PC-3 (cell line): ENCODE measurements around the gene NR1H4. TPM values are rescaled to one million over a fixed set of nuclear protein-coding genes. Genes with fewer than 3 reads are reported as not detected.
"Not testable (repeated sequence)": the region's sequence is repeated elsewhere in the genome, so short reads cannot be mapped to it uniquely, and the experiment has no call there.

Experiments
- ATAC-seq: fragments of 200-7000 bp; cut with Tn5 transposase; 2 replicates; pipeline ENCODE4 v1.9.1; 2020; ENCODE audit warnings: mild to moderate bottlenecking, moderate library complexity
- BruUV-seq: library from RNA; stranded (reverse); fragments of 400-500 nt; replicated peaks from 2 replicates; lab custom pipeline; 2021; lab: Mats Ljungman, UMichigan
- CTCF ChIA-PET: fragments of 300-600 bp; sonication (Branson Sonifier 250); formaldehyde crosslinking; loops from one replicate; lab custom pipeline; 2022; ENCODE audit warnings: antibody characterized with exemption; lab: Charles Lee
- POLR2A ChIA-PET: fragments of 300-600 bp; sonication (Branson Sonifier 250); formaldehyde crosslinking; loops from one replicate; lab custom pipeline; 2022; ENCODE audit warnings: antibody characterized with exemption; ENCODE audit not compliant: unreplicated experiment; lab: Charles Lee
- DNase-seq: peaks from one replicate; pipeline ENCODE4 v3.0.0-alpha.2; 2015
- H2AFZ ChIP-seq: fragments of 300-600 bp; sonication (generic); 2 replicates; pipeline ENCODE4 v1.6.0; 2016; ENCODE audit warnings: antibody characterized with exemption, low read length
- H3F3A ChIP-seq: fragments of 300-600 bp; sonication (generic); one replicate; pipeline ENCODE4 v1.6.0; 2017; ENCODE audit warnings: antibody characterized with exemption, low read length, control low read depth, mild to moderate bottlenecking; ENCODE audit not compliant: unreplicated experiment
- H3K27ac ChIP-seq: fragments of 300-600 bp; sonication (generic); 2 replicates; pipeline ENCODE4 v1.5.1; 2016; ENCODE audit warnings: mild to moderate bottlenecking, low read length
- H3K27me3 ChIP-seq: fragments of 300-600 bp; sonication (generic); 2 replicates; pipeline ENCODE4 v1.6.1; 2016; ENCODE audit warnings: low read length, mixed read lengths
- H3K36me3 ChIP-seq: fragments of 300-600 bp; sonication (generic); 2 replicates; pipeline ENCODE4 v1.6.1; 2016; ENCODE audit warnings: low read depth, mixed run types, low read length, mixed read lengths
- H3K4me1 ChIP-seq: fragments of 300-600 bp; sonication (generic); 2 replicates; pipeline ENCODE4 v1.5.1; 2016; ENCODE audit warnings: low read length; ENCODE audit not compliant: insufficient read depth
- H3K4me2 ChIP-seq: fragments of 300-600 bp; sonication (generic); 2 replicates; pipeline ENCODE4 v1.6.0; 2016; ENCODE audit warnings: low read length
- H3K4me3 ChIP-seq: fragments of 300-600 bp; sonication (generic); 2 replicates; pipeline ENCODE4 v1.5.1; 2016; ENCODE audit warnings: mild to moderate bottlenecking, low read length, mixed read lengths
- H3K79me2 ChIP-seq: fragments of 300-600 bp; sonication (generic); 2 replicates; pipeline ENCODE4 v1.6.1; 2017; ENCODE audit warnings: low read length, mixed read lengths
- H3K9ac ChIP-seq: fragments of 300-600 bp; sonication (generic); 2 replicates; pipeline ENCODE4 v1.6.0; 2016; ENCODE audit warnings: mild to moderate bottlenecking, low read length
- H3K9me2 ChIP-seq: fragments of 300-600 bp; sonication (generic); replicated peaks from 2 replicates; pipeline ENCODE4 v1.6.1; 2016; ENCODE audit warnings: mixed run types, low read length, mixed read lengths
- H3K9me3 ChIP-seq: fragments of 300-600 bp; sonication (generic); 2 replicates; pipeline ENCODE4 v1.6.1; 2016; ENCODE audit warnings: low read length, mixed read lengths
- H4K20me1 ChIP-seq: fragments of 300-600 bp; sonication (generic); 2 replicates; pipeline ENCODE4 v1.6.1; 2016; ENCODE audit warnings: low read length, mixed read lengths
- CTCF ChIP-seq: fragments of 300-600 bp; sonication (generic); conservative IDR thresholded peaks from 2 replicates; pipeline ENCODE4 v1.5.1; 2017; ENCODE audit warnings: antibody characterized with exemption, low read depth, mild to moderate bottlenecking, low read length
- EZH2 ChIP-seq: fragments of 300-600 bp; sonication (generic); IDR thresholded peaks from one replicate; pipeline ENCODE4 v1.6.1; 2017; ENCODE audit warnings: antibody characterized with exemption, mild to moderate bottlenecking, low read length; ENCODE audit not compliant: unreplicated experiment
- EZH2phosphoT487 ChIP-seq: fragments of 300-600 bp; sonication (generic); IDR thresholded peaks from 2 replicates; pipeline ENCODE4 v1.6.1; 2018; ENCODE audit warnings: mild to moderate bottlenecking, antibody characterized with exemption, low read length, borderline replicate concordance
- intact Hi-C: fragments of 100-400 bp; cut with micrococcal nuclease; formaldehyde crosslinking; loops from 2 replicates; pipeline ENCODE4 v1.9.0; 2023
- total RNA-seq: library from RNA; depleted of rRNA; stranded (reverse); fragments of >200 nt; gene quantifications from 2 replicates; pipeline ENCODE4 v1.2.3, GENCODE V29; 2014

The NR1H4 gene
- total RNA-seq, 1 experiment from 2014 or later = not detected

- no peak for DNase-seq
- no peaks in the 10 kb centered on the region for H3K4me1 ChIP-seq
- H3K27me3 ChIP-seq = no peaks in the 10 kb centered on the region
- H4K20me1 ChIP-seq = no peaks in the 10 kb centered on the region
- no peak overlapping the region for H3K9ac ChIP-seq
- intact Hi-C loops = no loop called here
- H3K36me3 ChIP-seq = peaks cover 4% of the 10 kb centered on the region; the same call in 1 of the 2 replicates
- ATAC-seq = no peak
- ChIA-PET POLR2A (no interaction called here), CTCF (no interaction called here)
- no TSS peak for BruUV-seq
- H3K27ac ChIP-seq = no peak overlapping the region
- no peaks in the 10 kb centered on the region for H3K9me3 ChIP-seq
- no peaks in the 10 kb centered on the region for H3F3A ChIP-seq
- H3K9me2 ChIP-seq = no peaks in the 10 kb centered on the region
- no peaks in the 10 kb centered on the region for H3K79me2 ChIP-seq
- H3K4me2 ChIP-seq = no peak overlapping the region
- TF ChIP-seq CTCF (no peak), EZH2 (no peak), EZH2phosphoT487 (no peak)
- H2AFZ ChIP-seq = no peak overlapping the region
- no peak overlapping the region for H3K4me3 ChIP-seq
Measured at GRCh38 chr12:100601626-100602025, 128.0 kb downstream of the NR1H4 start.

- H3K4me3 ChIP-seq, H3K79me2 ChIP-seq, H3K9me3 ChIP-seq, H3F3A ChIP-seq, intact Hi-C loops, H3K27ac ChIP-seq, POLR2A ChIA-PET, H4K20me1 ChIP-seq, H3K9me2 ChIP-seq, H3K4me1 ChIP-seq, BruUV-seq, CTCF ChIA-PET, H3K9ac ChIP-seq, H2AFZ ChIP-seq, H3K27me3 ChIP-seq, H3K4me2 ChIP-seq, H3K36me3 ChIP-seq, DNase-seq, ATAC-seq: not testable (repeated sequence)
Measured at GRCh38 chr12:100602997-100603396, 129.3 kb downstream of the NR1H4 start.

- Histone ChIP-seq H4K20me1 (no peaks in the 10 kb centered on the region), H3K4me3 (no peak overlapping the region), H3F3A (no peaks in the 10 kb centered on the region), H3K79me2 (no peaks in the 10 kb centered on the region), H3K9me2 (no peaks in the 10 kb centered on the region), H3K9ac (no peak overlapping the region), H3K4me1 (peaks cover 10% of the 10 kb centered on the region; the same call in 1 of the 2 replicates), H3K4me2 (no peak overlapping the region), H3K27me3 (no peaks in the 10 kb centered on the region), H3K9me3 (no peaks in the 10 kb centered on the region), H3K36me3 (peaks cover 9% of the 10 kb centered on the region; the same call in 1 of the 2 replicates), H3K27ac (no peak overlapping the region), H2AFZ (no peak overlapping the region)
- no peak for ATAC-seq
- TF ChIP-seq EZH2phosphoT487 = no peak
- no peak for TF ChIP-seq CTCF
- TF ChIP-seq EZH2 = no peak
- intact Hi-C loops = no loop called here
- ChIA-PET CTCF (no interaction called here), POLR2A (no interaction called here)
- BruUV-seq = no TSS peak
- DNase-seq = no peak
Measured at GRCh38 chr12:100608776-100609175, 135.1 kb downstream of the NR1H4 start.
